Measurements from ENCODE around the gene THSD7B.
"Not testable (repeated sequence)": the region's sequence is repeated elsewhere in the genome, so short reads cannot be mapped to it uniquely, and the experiment has no call there.

Gene THSD7B

DNA sequence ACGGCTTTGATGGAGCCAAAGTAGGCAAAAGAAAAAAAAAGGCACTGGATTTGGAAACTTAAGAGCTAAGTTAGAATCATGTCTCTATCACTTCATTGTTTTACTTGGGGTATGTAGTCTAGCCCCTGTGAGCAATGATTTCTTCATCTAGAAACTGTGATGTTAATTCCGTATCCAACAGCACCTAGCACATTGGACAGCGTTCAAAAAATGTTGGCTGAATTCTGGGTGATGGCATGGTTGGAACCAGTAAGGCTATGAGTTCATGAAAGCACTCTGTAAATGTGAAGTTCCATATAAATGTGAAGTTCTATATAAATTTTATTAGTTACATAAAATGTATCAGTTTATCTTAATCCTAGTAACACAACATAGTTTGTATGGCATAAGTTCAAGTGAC lies 890.5 kb downstream of the THSD7B start:
- DNase-seq (ENCODE audit: extremely low read depth in 1 of 2, low read depth in 1 of 2): no peak

DNA sequence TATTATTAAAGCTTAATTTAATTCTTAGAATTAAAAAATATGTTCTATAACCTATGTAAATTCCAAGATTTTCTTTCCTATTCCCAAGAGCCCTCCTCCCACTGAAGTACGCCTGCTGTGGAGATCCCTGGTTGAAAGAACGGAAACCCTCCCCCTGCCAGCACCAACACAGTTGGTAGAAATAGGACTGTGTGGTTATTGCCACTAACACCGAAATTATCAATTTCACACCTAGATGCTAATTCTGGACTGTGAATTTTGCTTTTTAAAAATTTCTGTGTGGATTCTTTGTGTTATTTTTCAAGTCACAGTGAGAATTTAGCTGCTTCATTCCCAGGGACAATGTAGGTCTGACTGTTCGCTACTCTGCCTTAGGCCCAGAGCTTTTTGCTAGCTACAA lies 893.1 kb downstream of the THSD7B start:
- no peak for DNase-seq (ENCODE audit: extremely low read depth in 1 of 2, low read depth in 1 of 2)

DNA sequence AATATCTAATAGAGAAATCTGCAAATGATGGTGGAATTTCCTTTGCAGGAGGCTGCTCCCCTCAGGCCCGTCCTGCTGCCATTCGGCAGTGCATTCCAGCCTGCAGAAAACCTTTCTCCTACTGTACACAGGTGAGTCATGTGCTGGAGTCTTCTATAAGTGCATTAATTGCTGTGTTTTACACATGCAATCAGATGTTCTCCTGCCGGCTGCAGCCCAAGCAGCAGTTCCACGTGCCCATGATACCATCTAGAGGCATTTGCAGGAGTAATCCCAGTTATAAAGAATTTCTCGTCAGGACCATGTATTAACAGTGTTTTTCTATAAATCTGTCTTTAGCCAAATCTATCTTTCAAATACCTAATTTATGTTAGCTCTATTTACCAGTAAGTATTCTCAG lies 894.3 kb downstream of the THSD7B start:
- DNase-seq (ENCODE audit: extremely low read depth in 1 of 2, low read depth in 1 of 2): no peak

DNA sequence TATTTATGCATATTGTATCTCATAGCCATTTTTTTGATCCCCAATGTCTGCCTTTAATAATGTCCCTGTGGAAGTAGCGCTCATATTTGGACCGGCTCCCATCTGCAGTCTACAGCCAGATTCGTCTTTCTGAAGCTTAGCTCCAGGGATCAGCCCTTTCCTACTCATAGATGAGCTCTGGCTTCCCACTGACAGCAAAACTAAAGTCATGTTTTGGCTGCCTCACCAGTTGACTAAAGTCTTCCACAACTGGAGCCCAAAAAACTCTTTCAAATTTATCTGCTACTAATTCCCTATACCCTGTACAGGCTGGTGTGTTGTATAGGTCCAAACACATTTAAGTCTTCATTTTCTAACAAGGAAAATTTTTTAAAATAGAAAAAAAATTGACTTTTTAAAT lies 904.8 kb downstream of the THSD7B start:
- DNase-seq (ENCODE audit: extremely low read depth in 1 of 2, low read depth in 1 of 2): no peak

DNA sequence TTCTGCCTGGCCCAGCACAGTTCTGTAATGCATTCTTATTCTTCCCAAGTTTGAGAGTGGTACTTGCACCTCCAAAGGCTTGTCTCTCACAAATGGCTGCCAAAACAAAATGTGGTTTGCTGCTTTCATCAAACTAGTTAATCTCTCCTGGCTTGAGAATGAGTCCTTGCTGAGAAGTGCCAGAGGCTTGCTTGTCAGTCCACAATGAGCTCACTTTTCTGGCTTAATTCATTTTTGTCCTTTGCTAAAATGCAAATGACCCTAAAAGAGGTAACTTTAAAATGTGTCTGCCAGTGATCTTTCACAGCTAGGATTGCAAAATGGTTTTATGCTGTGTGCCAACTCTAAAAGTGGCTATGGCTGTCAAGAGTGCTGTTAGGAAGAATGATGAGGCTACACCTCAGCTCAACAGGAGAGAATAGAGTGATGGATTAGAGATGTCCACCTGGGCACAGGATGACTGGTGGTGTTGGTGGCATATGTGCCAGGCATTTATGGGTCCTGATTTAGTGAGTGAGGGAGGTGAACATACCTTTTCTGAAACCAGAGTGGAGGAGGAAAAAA lies 907.7 kb downstream of the THSD7B start:
- DNase-seq (ENCODE audit: extremely low read depth in 1 of 2, low read depth in 1 of 2): no peak

DNA sequence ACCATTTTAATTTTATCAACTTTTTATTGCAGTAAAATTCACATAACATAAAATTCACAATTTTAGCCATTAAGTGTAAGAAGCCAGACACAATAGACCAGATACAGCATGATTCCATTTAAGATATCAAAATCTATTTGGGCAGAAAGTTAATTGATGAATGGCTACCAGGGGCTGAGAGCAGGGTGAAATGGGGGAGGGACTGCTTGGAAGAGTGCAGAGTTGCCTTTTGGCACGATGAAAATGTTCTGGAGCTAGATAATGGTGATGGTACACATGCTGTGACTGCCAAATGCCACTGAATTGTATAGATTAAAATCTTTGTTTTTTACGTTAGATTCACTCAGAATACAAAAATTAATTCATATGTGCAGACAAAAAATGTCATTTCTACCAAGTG lies 909.6 kb downstream of the THSD7B start:
- no peak for DNase-seq (ENCODE audit: extremely low read depth in 1 of 2, low read depth in 1 of 2)

DNA sequence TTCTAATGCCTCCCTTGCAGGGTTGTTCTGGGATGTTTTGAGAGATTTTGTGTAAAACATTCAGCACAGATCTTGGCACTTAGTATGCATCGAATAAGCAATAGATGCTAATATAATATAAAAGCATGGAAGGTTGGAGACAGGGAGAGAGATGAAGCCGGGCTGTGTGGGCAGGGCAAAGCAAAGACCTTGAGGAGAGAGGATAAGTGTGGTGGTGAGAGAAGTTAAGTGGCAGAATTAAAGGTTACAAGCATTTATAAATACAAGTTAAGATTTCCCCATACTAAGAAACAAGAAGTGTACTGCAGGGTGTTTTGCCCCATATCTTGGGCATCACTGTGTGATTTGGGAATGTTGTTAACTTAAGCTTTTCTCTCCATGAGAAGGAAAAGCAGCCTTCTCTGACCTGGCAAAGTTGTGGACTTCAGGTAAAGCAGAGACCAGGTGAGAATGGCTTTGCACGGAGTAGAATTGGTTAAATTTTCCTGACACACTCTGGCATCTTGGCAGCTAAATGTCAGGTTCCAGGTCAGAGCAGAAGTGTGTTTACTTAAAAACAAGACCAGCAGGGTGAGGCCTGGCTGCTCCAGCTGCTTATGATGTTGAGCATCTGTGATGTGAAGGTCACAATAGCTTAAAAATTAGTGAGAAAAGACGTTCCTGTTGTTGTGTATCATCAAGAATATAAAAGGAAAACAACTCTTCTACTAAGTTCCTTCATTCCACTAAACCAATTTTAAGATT lies 910.4 kb downstream of the THSD7B start:
- no peak for DNase-seq (ENCODE audit: extremely low read depth in 1 of 2, low read depth in 1 of 2)

DNA sequence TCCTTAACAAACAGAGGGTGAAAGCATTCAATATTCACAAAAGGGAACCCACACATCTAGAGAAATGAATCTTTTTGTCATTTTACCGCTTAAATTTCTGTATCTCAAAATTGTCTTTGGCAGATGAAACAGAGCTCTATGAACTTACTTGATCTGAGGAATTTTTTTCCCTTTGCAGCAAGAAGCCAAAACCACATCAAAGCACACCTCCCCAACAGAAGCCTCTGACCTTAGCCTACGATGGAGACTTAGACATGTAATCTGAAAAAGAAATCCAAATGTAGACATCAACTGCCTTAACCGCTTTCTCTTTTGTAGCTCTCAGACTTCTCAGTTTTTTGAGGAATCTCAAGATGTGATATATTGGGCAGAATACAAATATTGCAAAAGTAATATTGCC lies 911.0 kb downstream of the THSD7B start:
- no peak for DNase-seq (ENCODE audit: extremely low read depth in 1 of 2, low read depth in 1 of 2)

DNA sequence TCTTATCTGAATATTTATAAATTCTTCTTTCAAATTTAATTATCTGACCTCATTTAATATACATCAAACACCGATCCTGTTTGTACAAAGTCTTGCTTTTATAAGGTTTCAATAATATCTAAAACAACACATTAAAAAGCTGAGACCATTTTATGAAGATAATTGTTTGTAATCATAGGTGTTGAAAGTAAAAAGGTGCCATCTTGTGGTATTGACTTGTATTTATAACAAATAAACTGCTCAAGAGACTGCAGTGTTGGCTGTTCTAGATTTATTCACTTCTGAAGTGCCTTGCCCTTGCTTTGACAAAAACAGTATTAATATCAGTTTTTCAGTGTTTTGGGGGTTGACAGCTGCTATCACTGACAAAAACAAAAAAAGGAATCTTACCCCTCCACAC lies 912.1 kb downstream of the THSD7B start:
- DNase-seq (ENCODE audit: extremely low read depth in 1 of 2, low read depth in 1 of 2): no peak

DNA sequence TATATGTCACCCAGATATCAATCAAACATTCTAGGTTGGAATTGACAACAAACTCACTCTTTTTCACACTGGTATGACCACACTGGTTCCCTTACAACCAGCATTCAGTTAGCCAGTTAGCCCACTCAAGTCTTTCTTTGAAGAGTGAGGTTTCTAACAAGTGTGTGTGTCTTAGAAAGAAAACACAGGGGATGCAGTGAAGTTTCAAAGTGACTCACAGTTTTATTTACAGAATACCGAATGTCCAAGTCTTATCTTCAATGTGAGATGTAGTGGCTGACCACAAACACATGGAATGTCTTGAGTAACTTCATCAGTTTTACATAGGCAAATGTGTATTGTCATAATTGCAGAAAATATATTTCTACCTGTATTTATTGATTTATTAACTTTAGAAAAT lies 924.2 kb downstream of the THSD7B start:
- DNase-seq (ENCODE audit: extremely low read depth in 1 of 2, low read depth in 1 of 2): no peak

DNA sequence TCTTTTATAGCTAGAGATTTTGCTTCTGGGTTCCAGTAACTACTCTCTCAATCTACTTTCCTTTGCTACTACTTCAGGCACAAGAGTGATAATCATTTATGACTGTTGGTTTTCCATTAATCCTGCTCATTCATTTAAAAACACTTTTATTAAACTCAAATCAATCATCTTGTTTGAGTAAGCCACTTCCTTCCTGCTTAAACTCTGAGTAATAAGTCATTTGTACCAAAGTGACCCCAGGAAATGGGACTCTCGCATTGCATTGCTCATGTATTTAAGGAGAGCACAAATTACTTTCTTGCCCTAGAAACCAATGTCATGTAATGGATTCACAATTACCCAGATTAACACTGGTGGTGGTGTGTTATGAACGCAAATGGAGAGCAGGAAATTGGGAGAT lies 928.2 kb downstream of the THSD7B start:
- DNase-seq (ENCODE audit: extremely low read depth in 1 of 2, low read depth in 1 of 2): no peak

DNA sequence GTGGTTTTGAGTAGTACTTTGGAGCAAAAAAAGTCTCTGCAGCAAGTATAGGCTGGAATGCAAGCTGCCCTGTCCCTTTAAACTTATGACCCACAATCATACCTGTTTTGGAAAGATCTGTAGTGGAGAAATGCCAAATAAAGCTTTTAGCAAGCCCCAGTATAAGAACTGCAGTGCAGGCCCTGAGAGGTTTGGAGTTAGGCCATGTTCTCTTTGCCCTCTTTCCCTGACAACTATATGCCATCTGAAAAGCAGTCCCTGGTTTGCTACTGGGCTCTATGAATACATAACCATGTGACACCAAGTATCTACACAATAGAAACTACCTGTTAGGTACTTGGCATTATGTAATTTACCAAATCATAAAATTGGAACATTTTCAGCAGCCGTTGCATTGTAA lies 931.6 kb downstream of the THSD7B start:
- no peak for DNase-seq (ENCODE audit: extremely low read depth in 1 of 2, low read depth in 1 of 2)

DNA sequence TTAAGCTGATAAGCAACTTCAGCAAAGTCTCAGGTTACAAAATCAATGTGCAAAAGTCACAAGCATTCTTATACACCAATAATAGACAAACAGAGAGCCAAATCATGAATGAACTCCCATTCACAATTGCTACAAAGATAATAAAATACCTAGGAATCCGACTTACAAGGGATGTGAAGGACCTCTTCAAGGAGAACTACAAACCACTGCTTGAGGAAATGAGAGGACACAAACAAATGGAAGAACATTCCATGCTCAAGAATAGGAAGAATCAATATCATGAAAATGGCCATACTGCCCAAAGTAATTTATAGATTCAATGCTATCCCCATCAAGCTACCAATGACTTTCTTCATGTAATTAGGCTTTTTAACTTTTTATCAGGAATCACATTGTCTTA lies 934.9 kb downstream of the THSD7B start:
- not testable (repeated sequence) for DNase-seq (ENCODE audit: extremely low read depth in 1 of 2, low read depth in 1 of 2)

DNA sequence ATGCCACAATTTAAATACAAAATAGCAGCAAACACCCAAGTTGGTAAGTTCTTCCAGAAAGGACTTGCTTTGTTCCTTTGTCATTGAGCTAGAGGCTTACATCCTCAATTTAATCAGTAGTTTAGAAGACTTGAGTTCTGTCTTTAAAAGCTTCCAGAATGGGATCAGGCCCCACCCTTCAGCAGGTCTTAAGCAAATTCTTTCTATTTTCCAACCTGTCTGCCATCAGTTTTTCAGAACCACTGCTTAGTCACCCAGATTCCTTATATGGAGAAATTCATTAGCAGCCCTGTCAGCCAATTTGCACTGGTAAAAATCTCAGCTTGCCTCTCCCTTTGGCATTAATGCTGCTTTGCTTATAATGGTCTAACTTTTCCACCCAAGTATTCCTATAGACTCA lies 935.3 kb downstream of the THSD7B start:
- no peak for DNase-seq (ENCODE audit: extremely low read depth in 1 of 2, low read depth in 1 of 2)

DNA sequence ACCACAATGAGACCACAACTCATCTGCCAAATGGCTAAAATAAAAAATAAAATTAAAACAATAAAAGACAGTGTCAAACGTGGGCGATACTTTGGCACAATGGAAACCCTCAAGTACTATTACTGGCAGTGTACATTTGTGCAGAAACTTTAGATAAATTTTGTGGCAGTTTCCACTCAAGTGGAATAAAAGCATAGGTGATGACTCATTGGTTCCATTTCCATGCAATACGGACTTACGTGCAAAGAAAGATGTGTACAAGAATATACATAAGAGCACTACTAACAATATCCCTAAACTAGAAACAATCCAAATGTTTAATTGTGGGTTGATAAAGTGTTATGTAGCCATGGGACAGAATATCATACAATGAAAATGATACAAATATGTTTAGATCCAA lies 940.0 kb downstream of the THSD7B start:
- DNase-seq (ENCODE audit: extremely low read depth in 1 of 2, low read depth in 1 of 2): no peak

DNA sequence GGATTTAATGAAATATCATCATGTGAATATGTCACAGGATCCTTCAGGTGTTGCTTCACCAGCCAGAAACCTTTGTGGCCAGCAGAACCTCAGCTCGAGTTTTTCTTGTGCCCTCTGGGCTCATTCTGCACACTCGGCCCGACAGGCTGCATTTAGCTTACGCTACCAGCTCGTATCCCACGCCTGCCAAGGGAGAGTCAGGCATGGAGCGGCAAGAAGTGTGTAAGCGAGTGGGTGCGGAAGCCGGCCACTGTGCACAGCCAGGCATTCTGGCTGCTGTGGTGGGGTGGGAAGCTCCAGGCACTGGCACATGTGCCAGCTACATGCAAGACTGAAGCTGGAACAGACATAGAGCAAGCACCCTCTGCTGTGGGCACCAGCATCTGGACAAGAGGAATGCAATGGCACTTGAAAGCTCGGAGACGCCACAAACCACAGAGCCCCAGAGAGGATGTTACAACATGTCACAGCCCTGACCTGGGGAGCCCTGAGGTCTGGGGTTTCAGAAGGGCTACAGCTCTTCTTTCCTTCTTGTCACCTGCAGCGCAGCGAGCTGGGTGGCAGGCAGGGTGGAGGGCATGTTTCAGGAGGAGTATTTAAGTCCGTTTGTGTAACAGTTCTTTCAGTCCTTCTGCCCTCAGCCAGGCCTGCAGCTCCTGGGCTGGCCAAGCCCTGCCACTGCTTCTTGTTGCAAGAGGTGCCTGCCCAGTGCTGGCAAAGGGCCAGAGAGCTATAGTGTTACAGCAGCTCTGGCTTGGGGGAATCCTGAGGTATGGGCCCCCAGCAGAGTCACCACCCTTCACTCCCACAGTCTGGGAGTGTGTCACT lies 941.7 kb downstream of the THSD7B start:
- DNase-seq (ENCODE audit: extremely low read depth in 1 of 2, low read depth in 1 of 2): no peak

DNA sequence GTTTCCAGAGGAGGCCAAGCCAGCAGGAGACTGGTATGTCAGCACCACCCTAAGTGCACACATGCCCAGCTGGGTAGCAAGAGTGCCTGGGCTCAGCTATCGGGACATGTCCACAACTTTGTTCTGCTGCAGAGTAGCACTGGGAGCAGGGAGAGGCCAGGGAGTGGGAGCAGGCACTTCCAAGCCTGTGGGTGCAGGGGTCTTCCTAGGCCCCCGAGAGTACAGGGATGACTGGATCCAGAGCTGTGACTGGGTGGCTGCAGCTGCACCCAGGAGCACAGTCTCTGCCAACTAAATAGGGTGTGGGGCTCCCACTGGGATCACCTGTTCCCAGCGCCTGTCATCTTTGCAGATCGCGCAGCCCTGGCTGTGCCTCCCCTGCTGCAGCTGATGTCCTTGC lies 943.0 kb downstream of the THSD7B start:
- DNase-seq (ENCODE audit: extremely low read depth in 1 of 2, low read depth in 1 of 2): no peak

DNA sequence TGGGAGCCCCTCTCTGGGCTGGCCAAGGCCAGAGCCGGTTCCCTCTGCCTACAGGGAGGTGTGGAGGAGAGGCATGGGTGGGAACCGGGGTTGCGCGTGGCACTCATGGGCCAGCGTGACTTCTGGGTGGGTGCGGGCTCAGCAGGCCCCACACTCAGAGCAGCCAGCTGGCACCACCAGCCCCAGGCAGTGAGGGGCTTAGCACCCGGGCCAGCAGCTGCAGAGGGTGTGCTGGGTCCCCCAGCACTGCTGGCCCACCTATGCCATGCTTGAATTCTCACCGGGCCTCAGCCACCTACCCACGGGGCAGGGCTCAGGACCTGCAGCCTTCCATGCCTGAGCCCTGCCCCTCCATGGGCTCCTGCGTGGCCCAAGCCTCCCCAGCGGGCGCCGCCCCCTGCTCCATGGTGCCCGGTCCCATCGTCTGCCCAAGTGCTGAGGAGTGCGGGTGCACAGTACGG lies 950.4 kb downstream of the THSD7B start:
- no peak for DNase-seq (ENCODE audit: extremely low read depth in 1 of 2, low read depth in 1 of 2)

DNA sequence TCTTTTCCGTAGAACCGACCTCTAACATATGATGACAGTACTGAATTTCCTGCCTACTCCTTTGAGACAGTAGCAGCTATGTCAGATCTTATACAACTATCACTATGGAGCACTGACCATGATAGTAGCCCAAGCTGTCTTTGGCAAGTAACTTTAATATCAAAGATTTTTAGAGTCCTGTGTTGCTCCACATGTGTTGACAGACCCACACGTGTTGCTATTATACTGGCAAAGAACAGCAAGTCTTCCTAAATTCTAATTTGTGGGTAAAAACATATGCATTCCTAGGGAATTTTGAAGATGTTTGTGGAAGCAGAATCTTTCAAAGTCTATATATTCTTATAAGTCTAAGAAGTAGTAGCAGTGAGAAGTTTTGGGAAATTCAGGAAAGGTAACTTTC lies 953.4 kb downstream of the THSD7B start:
- no peak for DNase-seq (ENCODE audit: extremely low read depth in 1 of 2, low read depth in 1 of 2)

DNA sequence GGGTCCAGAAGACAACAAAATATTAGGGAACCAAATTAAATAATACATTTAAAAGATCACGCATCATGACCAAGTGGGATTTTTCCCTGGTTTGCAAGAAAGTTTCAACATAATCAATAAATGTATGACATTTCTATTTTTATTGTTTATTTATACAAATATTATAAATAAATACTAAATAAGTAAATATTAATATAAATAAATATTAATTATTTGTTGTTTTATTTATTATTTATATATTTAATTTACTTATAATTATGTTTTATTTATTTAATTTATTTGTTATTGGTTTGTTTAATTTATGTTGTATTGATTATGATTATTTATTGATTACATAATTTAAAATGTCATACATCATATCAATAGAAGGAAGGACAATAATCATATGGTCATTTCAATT lies 956.4 kb downstream of the THSD7B start:
- no peak for DNase-seq (ENCODE audit: extremely low read depth in 1 of 2, low read depth in 1 of 2)

DNA sequence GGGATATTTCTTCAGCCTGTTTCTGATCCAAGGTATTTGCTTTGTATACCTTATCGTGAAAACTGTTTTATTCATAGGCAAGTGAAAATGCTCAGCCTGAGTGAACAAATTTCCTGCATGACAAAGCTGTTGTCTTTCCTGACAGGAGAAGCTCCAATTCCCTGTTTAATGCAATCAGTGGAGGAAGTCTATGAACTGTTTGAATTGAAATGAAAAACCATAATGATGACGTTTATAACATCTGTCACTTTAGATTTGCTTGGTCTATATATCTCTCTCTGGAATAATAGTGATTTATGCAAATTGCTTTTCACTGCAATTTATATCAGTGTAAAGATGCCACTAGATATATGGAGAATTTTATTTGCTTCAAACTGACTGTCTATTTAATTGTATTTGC lies 959.6 kb downstream of the THSD7B start:
- no peak for DNase-seq (ENCODE audit: extremely low read depth in 1 of 2, low read depth in 1 of 2)
